Activated naive CD8-positive, alpha-beta T cell treated with anti-CD3 and anti-CD28 coated beads, Interleukin-2, amount 50 U/mL, for 24 hours (primary cell): ENCODE measurements around the gene KRT38.

Source experiments
- ATAC-seq: fragments of 150-1000 bp; cut with Tn5 transposase; one replicate; pipeline ENCODE4 v1.10.0; 2021
- DNase-seq: peaks from one replicate; pipeline ENCODE4 v3.0.0; 2021
- H3K27ac Mint-ChIP-seq: one replicate; pipeline ENCODE4 v1.8.0; 2021; ENCODE audit warnings: mild to moderate bottlenecking, mixed read lengths
- H3K27me3 Mint-ChIP-seq: one replicate; pipeline ENCODE4 v1.8.0; 2021; ENCODE audit warnings: mixed read lengths
- H3K36me3 Mint-ChIP-seq: one replicate; pipeline ENCODE4 v1.8.0; 2021; ENCODE audit warnings: low read depth, mixed read lengths
- H3K4me1 Mint-ChIP-seq: one replicate; pipeline ENCODE4 v1.8.0; 2021; ENCODE audit warnings: mixed read lengths
- H3K4me3 Mint-ChIP-seq: one replicate; pipeline ENCODE4 v1.8.0; 2021; ENCODE audit warnings: mild to moderate bottlenecking, moderate library complexity, mixed read lengths
- H3K9me3 Mint-ChIP-seq: one replicate; pipeline ENCODE4 v1.8.0; 2021; ENCODE audit warnings: mixed read lengths

Gene KRT38

DNA sequence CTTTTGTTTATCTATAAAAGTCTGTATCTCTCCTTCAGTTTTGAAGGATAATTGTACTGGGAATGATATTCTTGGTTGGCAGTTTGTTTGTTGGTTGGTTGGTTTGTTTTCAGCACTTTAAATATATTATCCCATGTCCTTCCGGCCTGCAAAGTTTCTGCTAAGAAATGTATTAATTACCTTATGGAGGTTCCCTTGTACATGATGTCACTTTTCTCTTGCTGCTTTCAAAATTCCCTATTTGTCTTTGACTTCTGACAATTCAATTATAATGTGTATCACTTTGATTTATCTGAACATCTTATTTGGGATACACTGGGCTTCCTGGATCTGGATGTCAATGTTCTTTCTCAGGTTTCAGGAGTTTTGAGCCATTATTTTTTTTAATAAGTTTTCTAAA is 54.6 kb downstream of the KRT38 start:
- ATAC-seq (no peak), DNase-seq (no peak)
- peaks cover 3% of the 10 kb centered on the region for H3K27me3 Mint-ChIP-seq
- H3K36me3 Mint-ChIP-seq, result peaks cover 2% of the 10 kb centered on the region
- H3K4me1 Mint-ChIP-seq, result no peaks in the 10 kb centered on the region
- H3K27ac Mint-ChIP-seq, result no peak overlapping the region
- H3K4me3 Mint-ChIP-seq, result no peak overlapping the region
- peaks cover 8% of the 10 kb centered on the region for H3K9me3 Mint-ChIP-seq
